ENCODE data around the gene NOX3.
"Not testable (repeated sequence)": the region's sequence is repeated elsewhere in the genome, so short reads cannot be mapped to it uniquely, and the experiment has no call there.

NOX3 gene

DNA sequence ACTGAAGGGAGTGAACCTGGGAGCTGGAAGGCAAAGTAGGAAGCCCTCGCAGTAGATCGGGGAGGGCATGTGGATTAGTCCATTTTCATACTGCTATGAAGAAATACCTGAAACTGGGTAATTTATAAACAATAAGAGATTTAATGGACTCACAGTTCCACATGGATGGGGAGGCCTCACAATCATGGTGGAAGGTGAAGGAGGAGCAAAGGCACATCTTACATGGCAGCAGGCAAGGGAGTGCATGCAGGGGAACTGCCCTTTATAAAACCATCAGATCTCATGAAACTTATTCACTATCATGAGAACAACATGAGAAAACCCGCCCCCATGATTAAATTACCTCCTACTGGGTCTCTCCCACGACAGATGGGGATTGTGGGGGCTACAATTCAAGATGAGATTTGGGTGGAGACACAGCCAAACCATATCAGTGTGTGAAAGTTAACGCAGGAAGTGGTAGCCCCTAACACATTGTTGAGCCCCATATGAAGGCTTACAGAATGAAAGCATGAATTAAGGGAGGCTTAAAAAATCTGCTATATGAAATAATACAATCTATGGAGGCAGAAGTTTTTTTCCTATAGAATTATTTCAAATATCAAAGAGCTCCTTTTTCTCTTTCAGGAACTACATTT is 15.5 kb upstream of the NOX3 start:
- DNase-seq (ENCODE audit: low read depth in 2 of 2): not testable (repeated sequence)

DNA sequence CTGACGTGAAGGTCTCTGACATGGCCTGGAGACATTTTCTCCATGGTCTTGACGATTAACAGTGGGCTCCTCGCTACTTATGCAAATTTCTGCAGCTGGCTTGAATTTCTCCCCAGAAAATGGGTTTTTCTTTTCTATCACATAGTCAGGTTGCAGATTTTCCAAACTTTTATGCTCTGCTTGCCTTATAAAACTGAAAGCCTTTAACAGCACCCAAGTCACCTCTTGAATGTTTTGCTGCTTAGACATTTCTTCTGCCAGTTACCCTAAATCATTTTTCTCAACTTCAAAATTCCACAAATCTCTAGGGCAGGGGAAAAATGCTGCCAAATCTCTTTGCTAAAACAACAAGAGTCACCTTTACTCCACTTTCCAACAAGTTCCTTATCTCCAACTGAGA is 12.9 kb upstream of the NOX3 start:
- DNase-seq (ENCODE audit: low read depth in 2 of 2): not testable (repeated sequence)

DNA sequence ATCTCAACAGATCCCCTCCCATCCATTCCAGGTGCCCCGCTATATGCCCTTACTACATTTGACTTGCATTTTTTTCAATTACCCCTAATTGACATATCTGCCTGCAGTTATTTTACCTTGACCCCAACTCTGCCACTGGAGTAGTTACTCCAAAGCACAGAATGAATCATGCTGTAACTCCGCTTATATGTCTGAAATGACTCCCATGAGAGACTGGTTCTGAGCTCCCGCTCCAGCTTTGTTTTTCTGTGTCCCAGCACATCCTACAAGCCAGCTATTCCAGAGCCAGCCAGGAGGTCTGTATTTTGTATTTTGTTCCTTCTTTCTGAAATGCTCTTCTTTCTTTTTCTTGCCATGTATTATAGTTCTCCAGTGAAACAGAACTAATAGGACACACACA is 10.9 kb upstream of the NOX3 start:
- no peak for DNase-seq (ENCODE audit: low read depth in 2 of 2)

DNA sequence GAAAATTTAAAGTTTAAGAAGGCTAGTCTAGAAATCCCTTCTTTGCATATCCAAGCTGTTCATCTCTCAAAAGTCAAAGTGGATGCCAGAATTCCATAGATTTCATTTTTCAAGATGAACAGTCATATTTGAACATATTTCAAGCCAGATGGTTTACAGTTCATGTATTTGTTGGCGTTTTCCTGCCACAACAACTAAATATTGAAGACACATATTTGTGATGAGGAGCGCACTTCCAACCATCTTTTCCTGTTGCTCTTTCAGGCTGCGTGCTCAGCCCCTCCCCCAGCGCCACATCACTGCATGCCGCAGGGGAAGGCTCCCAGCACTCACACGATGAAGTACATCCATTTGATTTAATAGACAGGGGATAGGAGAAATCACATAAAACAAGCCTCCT is 5.9 kb upstream of the NOX3 start:
- no peak for DNase-seq (ENCODE audit: low read depth in 2 of 2)

DNA sequence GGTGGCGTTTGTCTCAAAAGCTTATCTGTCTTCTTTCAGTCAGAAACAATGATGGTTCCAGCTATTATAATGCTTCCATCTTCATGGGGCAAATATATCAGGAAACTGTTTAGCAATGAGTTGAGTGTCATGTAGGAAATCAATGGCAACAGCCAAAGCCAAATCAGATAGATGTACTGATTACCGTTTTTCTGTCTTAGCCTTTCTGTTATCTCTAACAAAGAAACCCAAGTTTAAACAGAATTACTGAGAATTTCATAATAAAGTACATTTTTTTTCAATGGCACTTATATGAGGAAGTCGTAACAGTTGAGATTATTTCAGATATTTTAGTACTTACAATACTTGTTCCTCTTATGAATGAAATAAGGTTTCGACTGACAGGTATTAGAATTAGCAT is 1.2 kb downstream of the NOX3 start:
- no peak for DNase-seq (ENCODE audit: low read depth in 2 of 2)

DNA sequence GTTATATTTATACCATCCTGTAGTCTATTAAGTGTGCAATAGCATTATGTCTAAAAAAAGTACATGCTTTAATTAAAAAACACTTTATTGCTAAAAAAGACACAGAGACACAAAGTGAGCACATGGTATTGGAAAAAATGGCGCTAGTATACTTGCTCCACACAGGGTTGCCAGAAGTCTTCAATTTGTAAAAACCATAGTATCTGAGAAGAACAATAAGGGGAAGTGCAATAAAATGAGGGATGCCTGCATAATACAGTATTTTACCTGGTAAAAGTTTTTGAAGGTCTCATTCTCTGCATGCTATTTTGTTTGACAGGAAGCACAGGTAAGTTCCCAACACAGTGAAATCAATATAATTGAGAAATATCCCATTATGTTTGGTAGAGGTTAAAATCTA is 1.6 kb downstream of the NOX3 start:
- no peak for DNase-seq (ENCODE audit: low read depth in 2 of 2)

DNA sequence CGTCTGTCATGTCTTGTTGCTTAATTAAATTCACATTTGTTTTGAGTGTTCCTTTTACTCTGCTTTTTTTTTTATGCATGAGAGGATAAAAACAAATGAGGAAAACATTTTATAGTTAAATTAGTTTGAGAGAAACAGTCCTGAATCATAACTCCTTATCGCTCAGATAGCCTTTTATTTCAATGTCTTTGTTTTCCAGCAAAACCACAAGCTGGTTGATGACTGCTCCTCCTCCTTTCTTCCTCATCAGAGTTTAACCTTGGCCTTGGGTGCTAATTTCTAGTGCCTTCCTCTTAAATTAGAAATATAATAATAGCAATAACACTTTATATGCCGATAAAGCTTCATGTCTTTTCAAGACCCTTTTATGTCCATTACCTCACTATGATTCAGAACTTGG is 3.1 kb downstream of the NOX3 start:
- no peak for DNase-seq (ENCODE audit: low read depth in 2 of 2)

DNA sequence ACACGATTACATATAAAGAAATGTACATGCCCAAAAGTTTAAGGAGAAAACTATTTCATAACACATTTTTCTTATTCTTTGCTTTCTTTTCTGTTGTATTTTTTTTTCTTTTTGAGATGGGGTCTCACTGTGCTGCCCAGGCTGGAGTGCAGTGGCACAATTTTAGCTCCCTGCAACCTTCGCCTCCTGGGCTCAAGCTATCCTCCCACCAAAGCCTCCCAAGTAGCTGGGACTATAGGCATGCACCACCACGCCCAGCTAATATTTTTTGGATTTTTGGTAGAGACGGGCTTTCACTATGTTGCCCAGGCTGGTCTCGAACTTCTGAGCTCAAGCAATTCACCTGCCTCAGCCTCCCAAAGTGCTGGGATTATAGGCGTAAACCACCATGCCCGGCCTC is 4.1 kb downstream of the NOX3 start:
- DNase-seq (ENCODE audit: low read depth in 2 of 2): not testable (repeated sequence)

DNA sequence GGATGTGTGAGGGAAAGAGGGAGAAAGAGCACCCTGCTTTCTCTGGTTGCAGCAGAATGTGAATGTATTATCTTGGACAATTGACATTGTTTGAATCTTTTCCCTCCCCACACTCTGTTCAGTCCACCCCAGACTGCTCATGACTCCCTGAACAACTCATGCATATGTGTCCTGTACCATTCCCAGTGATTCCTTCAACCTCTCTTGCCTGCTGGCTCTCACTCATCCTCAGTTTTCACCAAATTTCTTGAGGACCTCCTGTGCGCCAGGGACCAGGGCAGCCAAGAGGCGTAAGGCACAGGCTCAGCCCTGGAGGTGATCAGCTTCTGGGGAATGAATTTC is 5.4 kb downstream of the NOX3 start:
- no peak for DNase-seq (ENCODE audit: low read depth in 2 of 2)

DNA sequence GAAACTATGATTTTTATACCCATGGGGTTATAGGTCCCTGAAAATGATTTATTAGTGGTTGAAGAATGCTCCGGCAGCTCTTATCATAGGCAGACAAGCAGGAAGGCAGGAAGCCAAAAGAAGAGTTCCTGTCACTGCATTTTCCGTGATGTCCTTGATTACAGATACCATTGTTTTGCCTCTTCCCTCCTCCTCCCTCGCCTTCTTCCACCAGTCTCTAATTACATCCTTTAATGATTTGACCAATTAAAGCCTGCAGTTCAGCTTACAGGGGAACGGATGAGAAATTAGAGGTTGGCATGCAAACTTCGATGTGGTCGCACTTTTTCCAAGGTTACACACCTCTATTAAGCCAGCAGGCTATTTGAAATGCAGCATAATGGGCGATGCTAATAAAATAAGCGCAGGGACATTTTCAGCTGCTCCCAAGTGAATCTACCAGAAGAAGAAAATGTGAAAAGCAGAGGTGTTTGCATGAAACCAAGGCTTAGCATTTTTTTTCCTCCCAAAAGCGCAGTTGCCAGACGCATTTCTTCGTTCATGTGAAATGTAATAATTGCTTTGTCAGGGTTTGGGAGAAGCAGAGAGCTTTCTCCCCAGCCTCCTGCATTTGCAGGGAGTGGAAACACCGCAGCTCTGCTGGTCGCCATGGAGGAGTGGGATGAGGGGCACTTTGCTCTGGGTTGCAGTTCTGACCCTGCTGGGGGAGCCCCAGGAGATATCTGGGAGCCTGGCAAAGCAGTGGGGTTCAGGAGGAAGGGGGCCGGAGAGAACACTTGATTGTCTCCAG is 6.0 kb downstream of the NOX3 start:
- no peak for DNase-seq (ENCODE audit: low read depth in 2 of 2)

DNA sequence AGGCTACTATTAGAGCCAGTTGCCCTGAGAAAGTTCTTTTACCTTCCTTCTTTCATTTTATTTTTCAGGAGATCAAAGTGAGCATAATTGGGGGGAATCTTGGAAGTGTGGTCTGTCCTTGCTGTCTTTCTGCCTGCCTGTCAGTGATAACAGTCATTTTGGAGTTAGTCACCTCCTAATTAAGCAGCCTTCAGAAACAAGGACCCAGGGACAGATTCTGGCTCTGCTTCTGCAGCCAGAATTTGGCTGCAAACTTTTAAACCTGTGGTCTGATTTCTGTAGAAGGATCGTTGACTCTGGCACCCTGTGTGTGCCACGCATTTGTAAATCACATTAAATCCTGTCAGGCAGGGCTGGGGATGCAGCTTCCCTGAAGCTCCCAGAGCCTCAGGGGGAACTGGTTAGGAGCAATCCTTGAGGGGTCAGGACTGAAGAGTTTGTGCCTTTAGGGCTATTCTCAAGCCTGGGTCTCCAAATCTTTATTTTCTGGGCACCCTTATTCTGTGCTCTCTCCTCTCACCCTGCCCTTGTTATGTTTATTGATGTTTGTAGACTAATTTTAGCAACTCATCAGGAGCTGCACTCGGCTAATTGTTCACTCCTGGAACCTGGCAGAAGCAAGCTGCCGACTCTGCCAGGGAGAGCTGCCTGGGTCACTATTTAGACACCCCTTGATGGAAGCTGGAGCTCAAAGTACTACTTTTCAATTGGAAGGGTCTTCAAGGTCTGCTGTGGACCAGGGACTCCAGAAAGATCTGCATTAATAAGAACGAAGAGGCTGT is 6.8 kb downstream of the NOX3 start:
- DNase-seq (ENCODE audit: low read depth in 2 of 2): no peak

DNA sequence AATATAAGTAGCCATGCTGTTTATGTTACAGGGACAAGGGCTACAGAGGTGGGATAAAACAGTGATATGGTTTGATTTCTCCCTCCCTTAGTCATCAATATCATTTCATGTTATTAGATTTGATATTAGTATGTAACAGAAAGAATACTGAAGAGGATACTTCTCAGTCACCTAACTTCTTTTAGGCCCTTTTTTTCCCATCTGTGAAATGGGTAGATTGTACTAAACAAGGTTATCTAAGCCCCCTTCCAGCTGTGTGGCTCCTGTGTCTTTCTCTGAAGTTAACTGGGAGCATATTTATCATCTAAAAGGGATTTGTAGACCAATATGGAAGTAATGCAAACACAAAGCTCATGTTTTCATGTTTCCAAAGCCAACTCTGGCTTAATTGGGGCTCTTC is 7.7 kb downstream of the NOX3 start:
- no peak for DNase-seq (ENCODE audit: low read depth in 2 of 2)

DNA sequence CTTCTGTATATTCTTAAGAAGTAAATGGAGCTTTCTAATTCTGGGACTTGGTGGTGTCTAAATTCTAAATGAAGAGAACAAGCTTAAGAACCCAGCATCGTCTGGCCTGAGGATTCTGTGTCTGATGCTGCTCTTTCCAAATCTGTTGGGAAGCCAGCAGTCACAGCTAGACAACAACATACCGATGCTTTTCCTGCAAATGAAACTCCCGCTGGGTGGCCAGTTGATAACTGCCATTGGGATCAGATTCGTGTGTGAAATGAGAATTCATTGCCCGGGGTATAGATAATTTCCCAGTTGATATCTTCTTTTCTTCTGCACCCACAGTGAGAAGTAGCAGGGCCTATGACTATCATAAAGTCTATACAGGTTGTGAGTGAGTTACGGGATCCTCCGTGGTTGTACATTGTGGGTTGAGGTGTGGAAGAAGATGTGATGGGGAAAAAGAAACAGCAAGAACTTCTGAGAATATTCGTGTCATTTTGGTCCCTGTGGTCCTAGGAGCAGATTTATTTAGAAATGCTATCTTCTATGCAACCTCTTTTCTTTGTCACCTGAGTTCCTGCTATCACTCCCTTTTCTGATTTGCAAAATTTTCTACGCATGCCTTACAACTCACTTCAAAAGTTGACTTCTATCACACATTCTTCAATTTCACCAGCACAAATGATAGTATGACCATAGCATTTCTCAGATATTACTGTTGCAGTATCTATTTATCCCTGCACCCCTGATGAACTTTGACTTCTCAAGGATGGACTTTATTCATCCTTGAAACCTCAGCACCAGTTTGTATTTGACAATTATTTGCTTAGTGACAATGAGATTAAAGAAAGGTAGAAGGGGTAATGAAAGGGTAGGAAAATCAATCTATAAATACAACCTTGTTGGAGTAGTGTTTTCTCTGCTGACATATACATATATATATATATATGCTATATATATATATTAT is 10.4 kb downstream of the NOX3 start:
- DNase-seq (ENCODE audit: low read depth in 2 of 2): no peak

DNA sequence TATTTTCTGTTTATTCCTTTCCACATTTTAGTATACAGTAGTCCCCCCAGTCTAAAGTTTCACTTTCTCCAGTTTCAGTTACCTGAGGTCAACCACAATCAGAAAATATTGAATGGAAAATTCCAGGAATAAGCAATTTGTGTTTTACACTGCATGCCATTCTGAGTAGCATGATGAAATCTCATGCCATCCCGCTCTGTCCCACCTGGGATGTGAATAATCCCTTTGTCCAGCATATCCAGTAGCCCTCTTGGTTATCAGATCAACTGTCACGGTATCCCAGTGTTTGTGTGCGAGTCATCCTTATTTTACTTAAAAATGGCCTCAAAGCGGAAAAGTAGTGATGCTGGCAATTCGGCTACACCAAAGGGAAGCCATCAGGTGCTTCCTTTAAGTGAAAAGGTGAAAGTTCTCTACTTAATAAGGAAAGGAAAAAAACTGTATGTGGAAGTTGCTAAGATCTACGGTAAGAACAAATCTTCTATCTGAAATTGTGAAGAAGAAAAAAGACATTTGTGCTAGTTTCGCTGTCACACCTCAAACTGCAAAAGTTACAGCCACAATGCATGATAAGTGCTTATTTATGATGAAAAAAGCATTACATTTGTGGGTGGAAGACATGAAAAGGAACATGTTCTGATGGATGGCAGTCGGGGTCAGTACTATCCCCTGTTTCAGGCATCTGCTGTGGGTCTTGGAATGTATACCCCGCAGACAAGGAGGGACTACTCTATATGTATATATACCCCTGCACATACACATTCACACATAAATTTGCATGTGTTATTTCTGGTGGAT is 11.3 kb downstream of the NOX3 start:
- DNase-seq (ENCODE audit: low read depth in 2 of 2): no peak

DNA sequence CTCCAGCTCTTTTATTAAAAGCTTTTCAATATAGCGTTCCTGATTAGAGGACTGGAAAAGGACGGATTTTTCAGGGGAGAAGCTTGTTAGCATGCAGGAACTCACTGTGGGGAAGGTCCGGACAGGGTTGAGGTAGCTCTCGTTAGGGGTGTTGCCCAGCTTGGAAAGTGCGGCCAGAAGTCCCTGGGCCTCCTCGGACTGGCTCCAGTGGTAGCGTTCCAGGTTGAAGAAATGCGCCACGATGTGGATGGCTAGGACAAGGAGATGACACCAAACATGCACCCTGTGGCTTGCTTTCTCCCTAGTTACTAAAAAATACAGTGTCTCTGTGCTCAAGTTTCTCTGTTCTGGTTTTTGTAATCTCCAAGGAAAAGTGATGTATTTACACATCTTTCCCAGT is 12.5 kb downstream of the NOX3 start:
- no peak for DNase-seq (ENCODE audit: low read depth in 2 of 2)

DNA sequence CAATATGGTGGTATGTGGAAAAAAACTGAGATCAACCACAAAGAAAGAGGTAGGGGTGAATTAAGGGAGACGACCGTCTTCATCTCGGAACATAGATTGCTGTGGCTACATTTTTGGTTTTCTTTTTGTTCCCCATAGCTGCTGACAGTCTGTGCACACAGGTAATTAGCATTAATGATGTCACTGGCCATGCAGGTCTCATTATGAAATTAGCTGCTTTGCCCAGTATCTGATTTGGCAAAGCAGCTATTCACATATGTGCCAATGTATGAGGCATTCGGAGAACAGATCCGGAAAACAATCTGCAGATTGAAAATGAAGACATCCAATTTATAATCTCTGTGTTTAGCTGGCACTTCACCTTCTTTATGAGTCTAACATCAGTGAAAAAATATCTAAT is 13.1 kb downstream of the NOX3 start:
- DNase-seq (ENCODE audit: low read depth in 2 of 2): no peak

DNA sequence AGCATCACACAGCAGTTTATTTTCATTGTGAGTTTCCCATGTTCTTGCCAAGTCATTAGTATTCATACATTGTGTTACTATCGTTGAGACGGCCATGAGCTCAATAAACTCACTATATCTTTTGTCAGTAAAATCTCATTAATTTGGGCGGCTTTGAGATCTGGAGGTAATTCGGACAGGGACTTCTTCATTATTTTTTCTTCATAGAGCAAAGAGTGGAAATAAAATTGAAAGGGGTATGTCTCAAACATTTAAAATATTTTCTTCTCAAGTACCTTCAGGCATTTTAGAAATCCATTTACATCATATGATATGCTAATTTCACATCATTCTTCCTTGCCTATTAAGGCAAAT is 14.6 kb downstream of the NOX3 start:
- no peak for DNase-seq (ENCODE audit: low read depth in 2 of 2)

DNA sequence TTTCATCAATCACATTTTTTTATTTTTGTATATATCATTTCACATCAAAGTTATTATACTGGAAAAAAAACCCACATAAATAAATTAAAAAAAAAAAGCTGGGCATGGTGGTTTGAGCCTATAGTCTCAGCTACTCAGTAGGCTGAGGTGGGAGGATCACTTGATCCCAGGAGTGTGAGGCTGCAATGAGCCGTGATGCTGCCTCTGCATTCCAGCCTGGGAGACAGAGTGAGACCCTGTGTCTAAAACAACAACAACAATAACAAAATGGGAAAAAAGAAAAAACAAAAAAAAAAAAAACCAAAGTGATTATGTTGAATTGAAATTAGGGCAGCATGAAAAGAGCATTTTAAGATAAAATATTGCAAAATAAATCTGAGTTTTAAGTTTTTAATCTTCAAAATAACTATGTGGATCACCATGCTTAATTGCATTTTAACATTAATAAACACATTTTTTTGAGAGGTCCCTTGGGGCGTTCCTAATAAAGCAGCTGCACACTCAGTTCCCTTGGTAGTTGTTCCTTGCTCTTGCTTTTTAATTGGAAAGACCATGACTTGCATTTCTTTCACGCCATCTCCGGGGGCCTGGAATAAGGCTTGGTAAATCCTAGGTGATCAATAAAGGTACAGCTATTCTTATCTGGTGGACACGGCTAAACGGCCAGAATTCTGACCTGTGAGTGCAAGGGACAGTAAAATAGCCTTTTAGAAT is 15.1 kb downstream of the NOX3 start:
- DNase-seq (ENCODE audit: low read depth in 2 of 2): no peak

DNA sequence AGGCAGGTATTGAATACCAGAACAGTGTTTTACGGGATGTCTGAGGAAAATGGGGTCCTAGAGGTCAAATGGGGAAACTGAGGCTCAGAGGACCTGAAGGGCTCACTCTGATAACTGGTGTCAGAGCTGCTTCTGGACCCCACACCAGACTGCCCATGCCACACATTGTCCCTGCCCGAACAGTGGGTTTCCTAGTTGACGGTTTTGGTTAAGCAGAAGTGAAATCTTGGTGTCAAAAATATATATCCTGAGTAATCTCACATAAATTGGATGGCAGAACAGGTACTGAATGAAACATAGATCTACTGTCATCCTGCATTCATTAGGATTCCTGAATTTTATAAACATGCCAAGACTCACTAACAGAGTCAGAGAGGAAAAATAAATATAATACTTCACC is 16.3 kb downstream of the NOX3 start:
- DNase-seq (ENCODE audit: low read depth in 2 of 2): no peak

DNA sequence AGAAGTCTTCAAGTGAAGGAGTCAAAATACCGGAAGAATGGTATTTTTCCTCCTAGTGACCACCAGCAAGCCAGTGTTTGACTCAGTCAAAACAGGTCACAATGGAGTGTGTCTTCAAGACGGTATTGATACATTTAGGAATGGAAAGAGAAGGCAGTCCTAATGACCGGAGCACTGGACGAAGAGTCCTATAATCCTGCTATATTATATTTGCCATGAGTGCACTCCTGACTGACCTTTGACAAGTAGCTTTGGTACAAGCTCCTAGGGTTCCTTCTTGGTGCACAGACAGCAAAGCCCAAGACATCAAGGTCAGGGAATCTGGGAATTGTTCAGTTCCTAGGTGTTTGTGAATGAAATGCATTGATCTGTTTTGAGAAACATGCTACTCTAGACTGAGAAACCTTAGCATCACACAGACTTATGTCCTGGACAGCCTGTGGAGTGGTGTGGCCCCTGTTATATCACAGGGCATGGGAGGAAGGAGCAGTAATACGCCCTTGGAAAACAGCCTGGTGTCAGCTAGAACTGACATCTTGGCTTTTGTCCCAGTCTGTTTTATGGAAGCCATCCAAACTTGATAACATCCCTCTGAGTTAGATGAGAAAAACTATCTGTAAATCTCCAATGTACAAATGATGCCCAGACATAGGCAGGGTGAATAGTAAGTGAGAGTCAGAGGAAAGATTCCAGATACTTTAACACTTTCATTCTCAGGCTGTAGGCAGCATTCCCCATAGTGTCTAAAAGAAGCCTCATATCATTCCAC is 18.5 kb downstream of the NOX3 start:
- DNase-seq (ENCODE audit: low read depth in 2 of 2): no peak
